GM12801 (cell line): Measurements from ENCODE around the gene ADAM12.

ENCODE experiments used
- TF ChIP-seq, protein P1 (sequence below): IDR thresholded peaks from one replicate; pipeline ENCODE4 v1.5.1; 2011; ENCODE audit warnings: control low read depth; ENCODE audit not compliant: insufficient read length; ENCODE audit errors: extremely low read depth

Gene ADAM12

DNA sequence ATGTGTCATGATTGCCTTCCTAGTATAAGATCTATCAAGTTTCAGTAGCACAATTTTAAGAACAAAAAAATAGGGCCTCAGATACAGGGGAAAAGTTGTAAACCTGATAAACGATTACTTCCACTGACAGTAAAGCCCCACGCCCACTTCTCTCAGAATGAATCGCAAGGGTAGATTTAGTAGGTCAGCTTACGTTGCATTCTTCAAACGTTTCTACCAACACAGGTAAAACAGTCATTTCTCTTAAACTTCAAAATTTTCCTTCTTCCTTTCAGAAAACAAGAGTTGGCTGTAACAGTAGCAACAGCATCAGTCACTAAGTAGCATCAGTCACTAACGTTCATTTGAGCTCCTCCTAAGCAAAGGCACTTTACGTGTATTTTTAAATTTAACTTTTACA is 221.5 kb downstream of the ADAM12 start:
- TF ChIP-seq, protein P1, sequence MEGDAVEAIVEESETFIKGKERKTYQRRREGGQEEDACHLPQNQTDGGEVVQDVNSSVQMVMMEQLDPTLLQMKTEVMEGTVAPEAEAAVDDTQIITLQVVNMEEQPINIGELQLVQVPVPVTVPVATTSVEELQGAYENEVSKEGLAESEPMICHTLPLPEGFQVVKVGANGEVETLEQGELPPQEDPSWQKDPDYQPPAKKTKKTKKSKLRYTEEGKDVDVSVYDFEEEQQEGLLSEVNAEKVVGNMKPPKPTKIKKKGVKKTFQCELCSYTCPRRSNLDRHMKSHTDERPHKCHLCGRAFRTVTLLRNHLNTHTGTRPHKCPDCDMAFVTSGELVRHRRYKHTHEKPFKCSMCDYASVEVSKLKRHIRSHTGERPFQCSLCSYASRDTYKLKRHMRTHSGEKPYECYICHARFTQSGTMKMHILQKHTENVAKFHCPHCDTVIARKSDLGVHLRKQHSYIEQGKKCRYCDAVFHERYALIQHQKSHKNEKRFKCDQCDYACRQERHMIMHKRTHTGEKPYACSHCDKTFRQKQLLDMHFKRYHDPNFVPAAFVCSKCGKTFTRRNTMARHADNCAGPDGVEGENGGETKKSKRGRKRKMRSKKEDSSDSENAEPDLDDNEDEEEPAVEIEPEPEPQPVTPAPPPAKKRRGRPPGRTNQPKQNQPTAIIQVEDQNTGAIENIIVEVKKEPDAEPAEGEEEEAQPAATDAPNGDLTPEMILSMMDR, result no peak

DNA sequence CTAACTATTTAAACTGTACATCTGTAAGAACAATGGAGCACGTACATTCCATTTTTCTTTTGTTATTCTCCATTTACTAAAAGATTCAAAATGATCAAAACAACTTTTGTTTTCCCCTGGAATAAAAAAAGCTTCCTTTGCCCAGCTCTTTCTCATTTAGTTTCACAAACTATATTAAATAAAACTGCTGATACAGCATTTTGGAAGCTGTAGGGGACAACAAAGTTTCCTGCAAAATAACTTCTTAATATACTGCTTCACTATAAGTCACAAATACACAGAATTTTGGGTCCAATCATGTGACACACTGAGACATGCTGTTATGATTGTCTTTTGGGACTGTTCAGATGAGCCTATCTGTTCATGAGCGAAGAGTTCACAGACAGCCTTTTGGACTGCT is 222.4 kb downstream of the ADAM12 start:
- TF ChIP-seq, protein P1, result no peak

DNA sequence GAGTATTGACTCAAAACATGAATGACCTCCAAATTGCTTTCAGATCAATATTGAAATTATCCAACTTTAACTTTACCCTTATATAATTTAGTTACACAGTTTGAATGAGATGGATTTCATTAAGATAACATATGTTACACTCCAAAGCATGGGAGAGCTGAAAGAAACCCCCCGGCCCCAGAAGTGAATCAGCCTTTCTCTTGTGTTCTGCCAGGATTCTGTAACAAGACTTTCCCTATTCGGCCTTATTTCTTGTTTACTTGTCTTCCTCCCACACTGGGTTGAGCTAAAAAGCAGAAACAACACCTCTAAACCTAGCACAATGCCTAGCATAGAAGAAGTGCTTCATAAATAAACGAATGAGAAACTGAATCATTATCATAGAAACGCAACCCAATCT is 224.8 kb downstream of the ADAM12 start:
- TF ChIP-seq, protein P1, result no peak

DNA sequence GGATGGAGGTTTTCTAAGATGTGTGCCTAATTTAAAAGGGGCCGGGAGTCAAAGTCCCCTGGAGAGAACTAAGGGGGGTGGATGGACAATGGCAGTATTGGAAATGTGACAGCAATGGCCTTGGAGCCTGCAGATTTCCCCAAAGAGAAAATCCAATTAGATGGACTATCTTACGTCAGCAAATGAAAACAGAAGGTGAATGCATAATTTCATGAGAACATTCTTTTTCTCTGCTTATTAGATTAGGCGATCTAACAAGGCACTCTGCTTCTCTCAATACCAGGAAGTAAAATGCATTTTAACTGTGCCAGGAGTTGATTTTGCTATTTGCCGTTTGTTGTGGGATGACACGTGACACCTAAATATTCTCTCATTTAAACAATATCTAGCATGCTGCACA is 226.6 kb downstream of the ADAM12 start:
- TF ChIP-seq, protein P1, result no peak

DNA sequence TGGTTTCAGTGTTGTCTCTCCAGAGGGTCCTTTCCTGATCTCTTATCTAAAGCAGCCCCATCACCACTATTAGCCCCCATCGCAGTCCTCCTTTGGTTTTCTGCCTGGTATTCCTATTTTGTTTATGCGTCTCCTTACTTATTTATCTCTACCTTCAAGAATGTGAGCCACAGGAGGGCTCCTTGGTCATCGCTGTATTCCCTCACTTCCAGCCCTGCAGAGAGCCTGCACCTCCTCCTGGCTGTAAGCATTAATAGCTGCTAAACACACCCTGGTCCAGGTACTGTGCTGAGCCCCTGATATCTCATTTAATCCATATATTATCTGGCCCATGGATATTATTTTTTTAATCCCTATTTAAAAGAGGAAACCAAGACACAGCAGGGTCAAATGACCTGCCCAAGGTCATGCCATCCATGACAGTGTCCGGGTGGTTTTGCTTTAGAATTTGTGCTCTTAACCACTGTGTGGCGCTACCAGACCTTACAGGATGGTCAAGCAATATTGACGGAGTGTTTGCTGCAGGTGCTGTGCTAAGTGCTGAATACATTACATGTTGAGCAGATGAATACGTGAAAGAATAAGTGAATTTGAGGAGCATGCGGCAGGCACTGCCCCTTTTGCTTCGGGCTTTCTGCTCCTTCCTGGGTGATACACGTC is 227.2 kb downstream of the ADAM12 start:
- TF ChIP-seq, protein P1, result no peak

DNA sequence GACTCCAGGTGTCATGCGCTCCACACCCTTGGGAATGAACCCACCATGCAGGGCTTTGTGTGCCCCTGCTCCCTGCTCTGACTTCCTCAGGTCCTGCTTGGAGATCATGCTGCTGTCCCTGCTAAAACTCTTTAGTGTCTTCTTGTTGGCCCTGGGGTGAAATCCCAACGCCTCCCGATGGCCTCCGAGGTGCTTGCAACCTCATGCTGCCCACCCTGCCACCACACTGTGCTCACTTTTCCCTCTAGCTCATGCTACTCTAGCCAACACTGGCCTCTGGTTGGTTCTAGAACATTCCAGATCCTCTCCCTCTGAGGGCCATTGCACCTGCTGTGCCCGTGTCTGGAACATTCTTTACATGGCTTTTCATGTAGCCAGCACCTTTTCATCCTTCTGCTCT is 227.7 kb downstream of the ADAM12 start:
- TF ChIP-seq, protein P1, result no peak

DNA sequence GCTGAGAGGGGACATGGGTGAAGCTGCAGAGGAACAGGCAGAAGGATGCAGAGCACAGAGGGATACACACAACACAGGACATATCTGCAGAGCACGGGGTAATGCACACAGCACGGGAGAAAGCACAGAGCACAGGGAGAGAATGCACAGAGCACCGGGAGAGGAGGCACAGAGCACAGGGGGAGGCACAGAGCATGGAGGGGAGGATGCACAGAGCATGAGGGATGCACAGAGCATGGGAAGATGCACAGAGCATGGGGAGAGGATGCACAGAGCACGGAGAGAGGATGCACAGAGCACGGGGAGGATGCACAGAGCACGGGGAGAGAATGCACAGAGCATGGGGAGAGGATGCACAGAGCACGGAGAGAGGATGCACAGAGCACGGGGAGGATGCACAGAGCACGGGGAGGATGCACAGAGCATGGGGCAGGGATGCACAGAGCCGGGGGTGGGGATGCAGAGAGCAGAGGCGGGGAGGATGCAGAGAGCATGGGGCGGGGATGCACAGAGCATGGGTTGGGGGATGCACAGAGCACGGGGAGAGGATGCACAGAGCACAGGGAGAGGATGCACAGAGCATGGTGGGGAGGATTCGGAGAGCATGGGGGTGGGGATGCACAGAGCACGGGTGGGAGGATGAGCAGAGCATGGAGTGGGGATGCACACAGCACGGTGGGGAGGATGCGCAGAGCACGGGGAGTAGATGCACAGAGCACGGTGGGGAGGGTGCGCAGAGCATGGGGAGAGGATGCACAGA is 230.0 kb downstream of the ADAM12 start:
- TF ChIP-seq, protein P1, result no peak
